HG03175 (cell line): ENCODE measurements around the gene MYL3.

Source experiments
- ATAC-seq: cut with Tn5 transposase; IDR thresholded peaks from one replicate; pipeline ENCODE4 v1.9.1; 2021; ENCODE audit warnings: mild to moderate bottlenecking, moderate library complexity; ENCODE audit not compliant: unreplicated experiment

MYL3 gene

DNA sequence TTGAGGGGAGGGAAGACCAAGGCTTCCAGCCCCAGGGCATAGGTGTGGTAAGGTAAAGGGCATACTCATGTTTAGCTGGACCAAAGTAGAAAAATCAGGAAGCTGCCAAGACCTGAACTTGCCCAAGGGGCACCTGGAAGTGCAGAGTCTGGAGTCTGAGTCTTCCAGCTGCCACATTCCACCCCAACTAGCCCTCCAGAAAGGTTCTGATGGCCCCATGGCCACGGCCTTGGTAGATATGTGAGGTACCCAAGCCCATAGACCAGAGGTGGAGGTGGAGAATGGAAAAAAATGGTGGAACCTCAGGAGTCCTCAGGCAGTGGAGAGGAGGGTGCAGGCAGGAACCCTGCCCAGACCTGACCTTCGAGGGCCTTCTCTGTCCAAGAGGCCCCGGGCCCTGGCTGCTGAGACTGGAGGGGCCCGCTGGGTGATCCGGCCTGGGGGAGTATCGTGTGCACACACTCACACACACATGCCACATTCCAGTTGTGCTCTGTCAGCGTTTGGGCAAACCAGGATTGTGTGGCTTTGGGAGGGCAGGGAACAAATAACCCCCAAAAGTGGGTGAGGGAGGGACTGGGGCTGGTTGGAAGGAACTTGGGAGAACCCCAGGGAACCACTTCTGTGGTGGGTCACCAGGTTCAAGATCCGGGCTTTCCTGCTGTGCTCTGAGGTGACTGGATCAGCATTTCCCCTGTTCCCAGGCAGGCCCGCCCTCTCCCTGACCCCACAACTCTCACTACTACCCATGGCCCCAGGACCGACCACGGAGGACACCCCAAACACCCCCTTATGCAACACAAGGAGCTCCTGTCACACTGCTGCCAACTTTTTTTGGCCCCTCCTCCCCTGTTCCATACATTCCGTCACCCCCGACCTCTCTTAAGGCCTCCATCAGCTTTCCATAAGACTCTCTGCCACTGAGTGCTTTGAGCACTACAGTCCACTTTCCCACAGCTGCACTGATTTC is 11.6 kb downstream of the MYL3 start:
- no peak for ATAC-seq

DNA sequence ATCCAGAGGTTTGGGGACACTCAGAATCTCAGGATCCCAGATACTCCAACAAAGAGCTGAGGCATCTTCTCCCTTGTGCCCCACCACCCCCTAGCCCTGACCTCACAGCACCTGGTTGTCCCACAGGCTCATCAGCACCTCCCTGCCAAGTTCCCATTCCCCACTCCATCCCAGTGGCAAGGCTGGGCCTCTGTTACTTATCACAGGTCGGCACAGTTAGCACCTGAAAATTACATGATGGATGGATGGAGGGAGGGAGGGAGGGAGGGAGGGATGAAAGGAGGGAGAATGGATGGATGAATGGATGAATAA is 12.8 kb downstream of the MYL3 start:
- no peak for ATAC-seq

GRCh38 chr3:46849686-46850467 is 13.4 kb downstream of the MYL3 start:
- no peak for ATAC-seq

- ATAC-seq = no peak
These were observed 14.1 kb downstream of the MYL3 start for GRCh38 chr3:46849045-46849631.

DNA sequence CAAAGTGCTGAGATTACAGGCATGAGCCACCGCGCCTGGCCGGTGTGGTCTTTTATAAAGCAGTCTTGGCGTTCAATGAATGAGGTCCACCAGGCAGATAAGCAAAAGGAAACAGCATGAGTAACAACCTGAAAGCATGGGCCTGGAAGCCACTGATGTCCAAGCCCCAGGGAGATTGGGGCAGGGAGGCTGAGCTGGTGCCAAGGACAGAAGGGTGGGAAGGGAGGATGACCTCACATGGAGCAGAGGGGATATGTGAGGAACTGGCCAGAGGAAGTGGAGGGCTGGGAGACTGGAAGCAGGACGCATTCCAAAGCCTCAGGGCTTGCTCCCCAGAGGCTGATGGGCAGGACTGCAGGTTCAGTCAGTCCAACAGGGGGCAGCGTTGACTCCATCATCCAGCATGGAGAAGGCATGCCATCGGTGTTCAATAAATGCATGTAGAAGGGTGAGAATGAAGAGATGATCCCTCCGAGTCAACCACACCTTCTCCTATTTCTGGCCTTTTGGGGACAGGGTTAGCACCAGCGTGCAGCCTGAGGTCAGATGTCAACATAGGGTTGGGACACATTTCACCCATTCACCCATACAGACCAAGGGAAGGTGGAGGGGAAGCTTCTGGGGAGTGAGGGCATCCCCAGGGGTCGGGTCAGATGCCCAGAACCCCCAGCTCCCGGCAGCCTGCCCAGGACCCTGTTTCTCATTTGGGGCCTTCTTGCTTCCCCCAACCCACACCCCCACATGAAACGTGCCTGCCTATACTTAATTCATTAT is 14.8 kb downstream of the MYL3 start:
- no peak for ATAC-seq

DNA sequence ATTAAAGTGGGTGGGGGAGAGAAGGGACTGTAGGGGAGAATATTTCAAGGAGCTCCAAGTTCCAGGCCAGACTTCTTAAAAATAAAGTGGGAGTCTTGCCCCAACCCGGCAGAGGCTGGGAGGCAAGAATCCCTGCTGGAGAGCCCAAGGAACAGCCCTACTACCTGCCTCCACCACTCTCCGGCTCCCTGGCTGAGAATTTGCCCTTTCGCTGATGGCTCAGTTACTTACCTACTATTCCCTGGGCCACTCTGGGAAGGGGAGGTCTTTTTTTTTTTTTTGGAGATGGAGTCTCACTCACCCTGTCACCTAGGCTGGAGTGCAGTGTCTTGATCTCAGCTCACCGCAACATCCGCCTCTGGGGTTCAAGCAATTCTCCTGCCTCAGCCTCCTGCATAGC is 15.5 kb downstream of the MYL3 start:
- no peak for ATAC-seq

- no peak for ATAC-seq
These were observed 16.4 kb downstream of the MYL3 start for GRCh38 chr3:46846624-46847542.

DNA sequence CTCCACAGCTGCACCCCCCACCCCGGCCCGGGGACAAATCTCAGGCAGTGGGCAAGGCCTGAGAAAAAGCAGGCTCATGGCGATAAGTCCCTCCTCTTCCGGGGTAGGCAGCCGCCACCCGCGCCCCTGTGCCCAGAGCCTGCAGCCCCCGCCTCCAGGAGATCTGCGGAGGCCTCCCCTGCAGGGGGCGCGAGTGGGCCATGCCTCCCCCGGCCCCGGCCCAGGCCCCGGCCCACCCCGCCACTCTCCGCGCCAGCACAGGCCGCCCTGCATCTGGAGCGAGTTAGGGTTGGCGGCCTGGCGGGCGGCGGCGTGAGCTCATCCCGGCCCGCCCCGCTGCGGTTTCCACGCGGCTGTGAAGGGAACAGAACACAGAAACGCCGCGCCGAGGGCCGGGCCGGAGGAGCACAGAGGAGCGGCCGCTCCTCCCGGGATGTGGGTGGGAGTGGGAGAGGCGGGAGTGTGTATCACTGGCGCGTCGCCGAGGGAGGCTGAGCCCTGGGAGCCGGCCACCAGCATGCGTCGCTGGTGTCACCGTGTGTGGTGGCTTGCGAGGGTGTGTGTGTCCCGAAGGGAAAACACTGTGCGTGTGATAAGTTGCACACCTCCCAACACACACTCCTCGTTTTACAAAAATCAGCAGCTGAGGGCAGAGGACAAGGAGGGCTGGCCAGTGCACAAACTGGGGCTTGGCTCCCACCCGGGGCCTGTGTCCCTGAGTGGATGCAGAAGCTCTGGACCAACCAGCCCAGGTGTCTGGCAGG is 17.2 kb downstream of the MYL3 start:
- ATAC-seq = peak; percentile 67

DNA sequence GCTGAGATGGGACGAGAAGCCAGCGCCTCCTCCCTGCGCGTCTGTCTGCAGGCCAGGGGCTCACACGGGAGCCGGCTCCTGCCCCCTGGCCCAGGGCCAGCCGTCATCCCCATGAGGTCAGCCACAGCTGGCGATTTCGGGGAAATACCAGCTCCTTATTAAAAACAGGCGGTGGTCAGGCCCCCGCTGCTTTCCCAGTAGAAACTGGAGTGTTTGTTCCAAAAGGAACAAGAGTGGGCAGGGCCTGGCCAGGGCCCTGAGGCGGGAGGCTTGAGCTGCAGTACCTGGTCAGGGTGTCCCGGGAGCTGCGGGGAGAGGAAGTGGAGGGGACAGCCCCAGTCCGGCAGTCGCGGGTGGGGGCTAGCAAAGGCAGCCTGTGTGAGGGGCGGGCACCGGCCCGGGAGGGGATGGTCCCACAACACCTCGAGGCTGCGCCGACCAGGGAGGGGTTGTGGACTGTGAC is 17.8 kb downstream of the MYL3 start:
- ATAC-seq = peak; percentile 49

GRCh38 chr3:46844881-46845312 is 18.3 kb downstream of the MYL3 start:
- ATAC-seq = no peak

GRCh38 chr3:46844397-46844796 is 18.8 kb downstream of the MYL3 start:
- ATAC-seq = no peak

- ATAC-seq = no peak
These were observed 19.7 kb downstream of the MYL3 start for GRCh38 chr3:46843508-46843907.

GRCh38 chr3:46840491-46840890 is 22.8 kb downstream of the MYL3 start:
- no peak for ATAC-seq

GRCh38 chr3:46838301-46838700 is 24.9 kb downstream of the MYL3 start:
- no peak for ATAC-seq

GRCh38 chr3:46835491-46835890 is 27.8 kb downstream of the MYL3 start:
- no peak for ATAC-seq

- no peak for ATAC-seq
These were observed 28.2 kb downstream of the MYL3 start for GRCh38 chr3:46835054-46835453.

DNA sequence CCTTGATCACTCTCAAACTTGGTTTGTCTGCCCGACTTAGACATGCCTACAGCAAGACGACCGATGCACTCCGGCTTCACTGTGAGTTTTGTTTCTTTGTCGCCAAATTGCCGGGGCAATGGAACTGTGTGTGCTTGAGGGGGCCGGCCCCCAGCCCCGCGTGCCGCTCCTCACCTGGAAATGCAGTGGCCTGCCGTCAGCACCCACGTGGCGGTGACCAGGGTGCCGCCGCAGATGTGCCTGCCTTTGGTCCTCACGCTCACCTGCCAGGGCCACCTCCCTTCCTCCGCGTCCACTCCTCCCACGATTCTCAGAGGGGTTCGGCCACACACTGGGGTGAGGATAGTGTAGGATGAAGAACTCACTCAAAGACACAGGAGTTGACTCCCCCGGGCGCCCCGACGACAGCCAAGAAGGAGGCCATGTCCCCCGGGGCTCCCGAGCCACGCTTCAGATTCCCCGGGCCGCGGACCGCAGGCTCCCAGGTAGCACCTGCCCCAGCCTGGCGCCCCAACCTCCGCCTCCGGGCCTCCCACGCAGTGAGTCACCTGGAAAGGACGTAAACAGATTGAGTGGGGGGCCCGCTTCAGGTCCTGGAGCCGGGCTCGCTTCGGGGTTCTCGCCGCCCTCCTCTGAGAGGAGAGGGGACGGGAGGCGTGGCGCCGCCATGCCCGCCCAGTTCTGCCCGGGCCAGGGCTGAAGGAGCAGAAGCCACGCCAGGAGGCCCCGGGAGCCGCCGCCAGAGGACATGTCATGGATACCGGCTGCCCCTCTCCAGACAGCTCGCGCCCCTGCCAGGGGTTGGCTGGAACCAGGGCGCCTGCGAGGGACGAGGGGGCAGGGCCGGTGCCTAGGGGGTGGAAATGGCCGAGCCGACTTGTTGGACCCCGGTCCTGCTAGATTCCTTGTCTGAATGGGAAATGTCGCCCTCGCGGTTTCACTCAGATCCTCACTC is 29.6 kb downstream of the MYL3 start:
- ATAC-seq = no peak

GRCh38 chr3:46831841-46832240 is 31.4 kb downstream of the MYL3 start:
- ATAC-seq = no peak
